ENCODE results near the gene NSMCE4A.

The NSMCE4A gene

GRCh38 chr10:122021828-122022227 is 46.8 kb upstream of the NSMCE4A start:
- Histone ChIP-seq H3K9me3 (ENCODE audit: insufficient read depth, low read depth, low read length) (no peaks in the 10 kb centered on the region), H3K4me1 (ENCODE audit: insufficient read depth, low read length, poor library complexity, severe bottlenecking) (no peaks in the 10 kb centered on the region), H3K9ac (ENCODE audit: low read depth, low read length, poor library complexity, severe bottlenecking) (no peak overlapping the region), H3K4me3 (ENCODE audit: low read length, poor library complexity, severe bottlenecking) (no peak overlapping the region), H3K9me2 (replicated peaks; ENCODE audit: low read depth, low read length) (no peaks in the 10 kb centered on the region), H3K27me3 (ENCODE audit: insufficient read depth, low read length, poor library complexity, severe bottlenecking) (no peaks in the 10 kb centered on the region), H3K79me2 (ENCODE audit: insufficient read depth, low read length) (no peaks in the 10 kb centered on the region), H3K36me3 (ENCODE audit: insufficient read depth, low read length) (no peaks in the 10 kb centered on the region), H3K4me2 (ENCODE audit: low read depth, low read length, poor library complexity, severe bottlenecking) (no peak overlapping the region), H2AFZ (ENCODE audit: low read length) (no peak overlapping the region), H3F3A (ENCODE audit: low read depth) (no peaks in the 10 kb centered on the region), H4K20me1 (ENCODE audit: insufficient read depth, low read length, poor library complexity, severe bottlenecking) (no peaks in the 10 kb centered on the region)
- TF ChIP-seq EZH2phosphoT487 (IDR thresholded peaks at IDR 0.05; ENCODE audit: borderline replicate concordance), result no peak

- no peaks in the 10 kb centered on the region for H3K9me3 ChIP-seq (ENCODE audit: insufficient read depth, low read depth, low read length)
- H3K9me2 ChIP-seq (replicated peaks; ENCODE audit: low read depth, low read length), result no peaks in the 10 kb centered on the region
- no peaks in the 10 kb centered on the region for H3K27me3 ChIP-seq (ENCODE audit: insufficient read depth, low read length, poor library complexity, severe bottlenecking)
- H3K9ac ChIP-seq (ENCODE audit: low read depth, low read length, poor library complexity, severe bottlenecking), result no peak overlapping the region
- no peak for TF ChIP-seq EZH2phosphoT487 (IDR thresholded peaks at IDR 0.05; ENCODE audit: borderline replicate concordance)
- TF ChIP-seq CTCF (conservative IDR thresholded peaks at IDR 0.05; ENCODE audit: low read length), result no peak
- H3K36me3 ChIP-seq (ENCODE audit: insufficient read depth, low read length), result no peaks in the 10 kb centered on the region
- no peaks in the 10 kb centered on the region for H4K20me1 ChIP-seq (ENCODE audit: insufficient read depth, low read length, poor library complexity, severe bottlenecking)
- no peak overlapping the region for H2AFZ ChIP-seq (ENCODE audit: low read length)
- H3K79me2 ChIP-seq (ENCODE audit: insufficient read depth, low read length), result no peaks in the 10 kb centered on the region
- H3K4me1 ChIP-seq (ENCODE audit: insufficient read depth, low read length, poor library complexity, severe bottlenecking), result no peaks in the 10 kb centered on the region
- H3F3A ChIP-seq (ENCODE audit: low read depth), result no peaks in the 10 kb centered on the region
- H3K4me2 ChIP-seq (ENCODE audit: low read depth, low read length, poor library complexity, severe bottlenecking), result no peak overlapping the region
- no peak overlapping the region for H3K4me3 ChIP-seq (ENCODE audit: low read length, poor library complexity, severe bottlenecking)
Measured at GRCh38 chr10:122021379-122021778, 46.4 kb upstream of the NSMCE4A start.

- TF ChIP-seq EZH2phosphoT487 (IDR thresholded peaks at IDR 0.05; ENCODE audit: borderline replicate concordance) (no peak), CTCF (conservative IDR thresholded peaks at IDR 0.05; ENCODE audit: low read length) (no peak)
Measured at GRCh38 chr10:122020226-122020625, 45.2 kb upstream of the NSMCE4A start.

GRCh38 chr10:122019414-122019975 is 44.5 kb upstream of the NSMCE4A start:
- TF ChIP-seq EZH2phosphoT487 (IDR thresholded peaks at IDR 0.05; ENCODE audit: borderline replicate concordance) (no peak), CTCF (conservative IDR thresholded peaks at IDR 0.05; ENCODE audit: low read length) (no peak)
- H3K4me3 ChIP-seq (ENCODE audit: low read length, poor library complexity, severe bottlenecking), result no peak overlapping the region
- no peaks in the 10 kb centered on the region for H3K36me3 ChIP-seq (ENCODE audit: insufficient read depth, low read length)
- H3K9ac ChIP-seq (ENCODE audit: low read depth, low read length, poor library complexity, severe bottlenecking), result no peak overlapping the region
- H4K20me1 ChIP-seq (ENCODE audit: insufficient read depth, low read length, poor library complexity, severe bottlenecking), result no peaks in the 10 kb centered on the region
- H3K27me3 ChIP-seq (ENCODE audit: insufficient read depth, low read length, poor library complexity, severe bottlenecking), result no peaks in the 10 kb centered on the region
- H3F3A ChIP-seq (ENCODE audit: low read depth), result no peaks in the 10 kb centered on the region
- H3K4me2 ChIP-seq (ENCODE audit: low read depth, low read length, poor library complexity, severe bottlenecking), result no peak overlapping the region
- H3K79me2 ChIP-seq (ENCODE audit: insufficient read depth, low read length), result no peaks in the 10 kb centered on the region
- no peaks in the 10 kb centered on the region for H3K4me1 ChIP-seq (ENCODE audit: insufficient read depth, low read length, poor library complexity, severe bottlenecking)
- no peaks in the 10 kb centered on the region for H3K9me3 ChIP-seq (ENCODE audit: insufficient read depth, low read depth, low read length)
- H2AFZ ChIP-seq (ENCODE audit: low read length), result no peak overlapping the region
- H3K9me2 ChIP-seq (replicated peaks; ENCODE audit: low read depth, low read length), result no peaks in the 10 kb centered on the region

More at GRCh38 chr10:122020226-122020625, 45.2 kb upstream of the NSMCE4A start:
- no peaks in the 10 kb centered on the region for H3K27me3 ChIP-seq (ENCODE audit: insufficient read depth, low read length, poor library complexity, severe bottlenecking)
- H3K9me2 ChIP-seq (replicated peaks; ENCODE audit: low read depth, low read length), result no peaks in the 10 kb centered on the region
- no peak overlapping the region for H2AFZ ChIP-seq (ENCODE audit: low read length)
- no peaks in the 10 kb centered on the region for H3K36me3 ChIP-seq (ENCODE audit: insufficient read depth, low read length)
- no peak overlapping the region for H3K4me2 ChIP-seq (ENCODE audit: low read depth, low read length, poor library complexity, severe bottlenecking)
- H4K20me1 ChIP-seq (ENCODE audit: insufficient read depth, low read length, poor library complexity, severe bottlenecking), result no peaks in the 10 kb centered on the region
- H3K9me3 ChIP-seq (ENCODE audit: insufficient read depth, low read depth, low read length), result no peaks in the 10 kb centered on the region
- H3F3A ChIP-seq (ENCODE audit: low read depth), result no peaks in the 10 kb centered on the region
- H3K9ac ChIP-seq (ENCODE audit: low read depth, low read length, poor library complexity, severe bottlenecking), result no peak overlapping the region
- H3K4me1 ChIP-seq (ENCODE audit: insufficient read depth, low read length, poor library complexity, severe bottlenecking), result no peaks in the 10 kb centered on the region
- H3K79me2 ChIP-seq (ENCODE audit: insufficient read depth, low read length), result no peaks in the 10 kb centered on the region
- no peak overlapping the region for H3K4me3 ChIP-seq (ENCODE audit: low read length, poor library complexity, severe bottlenecking)

All from Loucy (cell line).